ENCODE data around the gene PPP1R9B. TPM values are rescaled to one million over a fixed set of nuclear protein-coding genes. Genes with fewer than 3 reads are reported as not detected.
A peak's percentile ranks its signal among the peaks of the same experiment; 100 is the strongest.

Gene PPP1R9B
- total RNA-seq, 2 donors from 2014 or later: 24.1 to 34.6 TPM

DNA sequence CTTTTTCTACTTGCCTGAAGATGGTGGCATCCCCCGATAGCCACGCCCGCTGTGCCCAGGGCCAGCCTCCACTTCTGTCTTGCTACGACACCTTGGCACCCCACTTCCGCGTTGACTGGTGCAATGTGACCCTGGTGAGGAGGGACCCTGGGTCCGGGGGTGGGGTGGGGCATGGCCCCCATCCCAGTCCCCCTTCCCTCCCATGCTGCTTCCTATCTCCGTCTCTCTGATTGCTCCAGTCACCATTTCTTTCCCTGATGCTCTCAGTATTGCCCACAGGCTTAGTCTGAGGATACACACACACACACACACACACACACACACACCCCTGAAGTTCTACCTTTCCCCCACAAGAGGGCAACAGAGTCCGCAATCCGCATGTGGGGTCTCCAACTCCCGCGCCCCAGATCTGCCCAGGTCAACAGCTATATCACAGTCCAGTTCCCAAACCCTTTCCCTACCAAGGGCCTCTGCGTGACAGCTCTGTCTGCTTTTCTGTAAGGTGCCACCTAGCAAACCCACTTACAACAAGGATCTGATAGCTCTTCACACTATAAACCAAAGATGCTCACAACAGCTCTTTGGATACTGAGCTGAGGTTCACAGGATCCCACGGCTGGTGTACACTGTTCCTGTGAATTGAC lies 18.8 kb upstream of the PPP1R9B start:
- 17 to 51% methylated on average over 7 to 14 of the region's 14 CpGs for WGBS, 2 experiments (ENCODE audit: insufficient coverage in 1 of 2, insufficient read length in 1 of 2)
- Histone ChIP-seq H3K27me3 (ENCODE audit: control insufficient read depth, insufficient read depth, low read length, poor library complexity, severe bottlenecking) (no peaks in the 10 kb centered on the region), H3K4me3 (ENCODE audit: low read length) (no peak overlapping the region), H3K36me3 (ENCODE audit: control insufficient read depth, insufficient read depth, low read length) (no peaks in the 10 kb centered on the region), H3K9ac (ENCODE audit: extremely low read depth, low read length, poor library complexity, severe bottlenecking) (no peak overlapping the region), H3K27ac (ENCODE audit: low read depth, low read length) (no peak overlapping the region), H3K4me1 (ENCODE audit: control insufficient read depth, insufficient read depth, low read length) (no peaks in the 10 kb centered on the region), H3K9me3 (ENCODE audit: control insufficient read depth, low read length) (no peaks in the 10 kb centered on the region)
- TF ChIP-seq, protein P1, sequence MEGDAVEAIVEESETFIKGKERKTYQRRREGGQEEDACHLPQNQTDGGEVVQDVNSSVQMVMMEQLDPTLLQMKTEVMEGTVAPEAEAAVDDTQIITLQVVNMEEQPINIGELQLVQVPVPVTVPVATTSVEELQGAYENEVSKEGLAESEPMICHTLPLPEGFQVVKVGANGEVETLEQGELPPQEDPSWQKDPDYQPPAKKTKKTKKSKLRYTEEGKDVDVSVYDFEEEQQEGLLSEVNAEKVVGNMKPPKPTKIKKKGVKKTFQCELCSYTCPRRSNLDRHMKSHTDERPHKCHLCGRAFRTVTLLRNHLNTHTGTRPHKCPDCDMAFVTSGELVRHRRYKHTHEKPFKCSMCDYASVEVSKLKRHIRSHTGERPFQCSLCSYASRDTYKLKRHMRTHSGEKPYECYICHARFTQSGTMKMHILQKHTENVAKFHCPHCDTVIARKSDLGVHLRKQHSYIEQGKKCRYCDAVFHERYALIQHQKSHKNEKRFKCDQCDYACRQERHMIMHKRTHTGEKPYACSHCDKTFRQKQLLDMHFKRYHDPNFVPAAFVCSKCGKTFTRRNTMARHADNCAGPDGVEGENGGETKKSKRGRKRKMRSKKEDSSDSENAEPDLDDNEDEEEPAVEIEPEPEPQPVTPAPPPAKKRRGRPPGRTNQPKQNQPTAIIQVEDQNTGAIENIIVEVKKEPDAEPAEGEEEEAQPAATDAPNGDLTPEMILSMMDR (conservative IDR thresholded peaks at IDR 0.05): peak; percentile 76
- no peaks in the 10 kb centered on the region for H3K36me3 Mint-ChIP-seq (ENCODE audit: low read depth)
- H3K27ac Mint-ChIP-seq: no peak overlapping the region
- DNase-seq: peak; percentile 98
- no peaks in the 10 kb centered on the region for H3K9me3 Mint-ChIP-seq
- peaks cover 3% of the 10 kb centered on the region for H3K27me3 Mint-ChIP-seq (ENCODE audit: insufficient read depth)
- H3K4me3 Mint-ChIP-seq: no peak overlapping the region
- no peaks in the 10 kb centered on the region for H3K4me1 Mint-ChIP-seq

DNA sequence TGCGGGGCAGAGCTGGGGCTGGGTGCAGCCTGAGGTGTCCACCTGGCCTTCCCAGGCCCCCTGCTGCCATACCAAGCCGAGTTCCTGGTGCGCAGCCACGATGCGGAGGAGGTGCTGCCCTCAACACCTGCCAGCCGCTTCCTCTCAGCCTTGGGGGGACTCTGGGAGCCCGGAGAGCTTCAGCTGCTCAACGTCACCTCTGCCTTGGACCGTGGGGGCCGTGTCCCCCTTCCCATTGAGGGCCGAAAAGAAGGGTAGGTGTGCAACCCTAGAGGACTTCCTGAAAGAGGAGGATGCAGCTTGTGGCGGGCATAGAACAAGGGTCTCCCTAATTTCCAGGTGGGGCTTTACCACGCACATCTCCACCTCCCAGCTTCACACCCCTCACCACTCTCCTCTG lies 17.8 kb upstream of the PPP1R9B start:
- no peaks in the 10 kb centered on the region for H3K27me3 ChIP-seq (ENCODE audit: control insufficient read depth, insufficient read depth, low read length, poor library complexity, severe bottlenecking)
- Mint-ChIP-seq H3K36me3 (ENCODE audit: low read depth) (no peaks in the 10 kb centered on the region), H3K4me1 (no peaks in the 10 kb centered on the region), H3K27me3 (ENCODE audit: insufficient read depth) (peaks cover 3% of the 10 kb centered on the region), H3K4me3 (no peak overlapping the region), H3K27ac (no peak overlapping the region), H3K9me3 (no peaks in the 10 kb centered on the region)
- H3K27ac ChIP-seq (ENCODE audit: low read depth, low read length): no peak overlapping the region
- WGBS, 2 experiments (ENCODE audit: insufficient coverage in 1 of 2, insufficient read length in 1 of 2): 91% methylated on average over 9 to 13 of the region's 13 CpGs
- DNase-seq: no peak
- no peak overlapping the region for H3K9ac ChIP-seq (ENCODE audit: extremely low read depth, low read length, poor library complexity, severe bottlenecking)
- H3K4me1 ChIP-seq (ENCODE audit: control insufficient read depth, insufficient read depth, low read length): no peaks in the 10 kb centered on the region
- no peaks in the 10 kb centered on the region for H3K9me3 ChIP-seq (ENCODE audit: control insufficient read depth, low read length)
- H3K36me3 ChIP-seq (ENCODE audit: control insufficient read depth, insufficient read depth, low read length): no peaks in the 10 kb centered on the region
- no peak overlapping the region for H3K4me3 ChIP-seq (ENCODE audit: low read length)
- TF ChIP-seq, protein P1 (conservative IDR thresholded peaks at IDR 0.05): no peak

DNA sequence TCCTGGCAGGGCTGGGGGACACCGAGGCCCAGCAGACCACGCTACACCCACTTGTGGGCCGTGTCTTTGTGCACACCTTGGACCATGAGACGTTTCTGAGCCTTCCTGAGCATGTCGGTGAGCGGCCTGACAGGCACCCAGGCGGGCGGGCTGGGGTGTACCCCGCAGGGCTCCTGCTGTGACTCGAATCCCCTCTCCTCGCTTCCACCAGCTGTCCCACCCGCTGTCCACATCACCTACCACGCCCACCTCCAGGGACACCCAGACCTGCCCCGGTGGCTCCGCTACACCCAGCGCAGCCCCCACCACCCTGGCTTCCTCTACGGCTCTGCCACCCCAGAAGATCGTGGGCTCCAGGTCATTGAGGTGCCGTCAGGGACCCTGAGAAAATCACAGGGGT lies 16.9 kb upstream of the PPP1R9B start:
- TF ChIP-seq, protein P1 (conservative IDR thresholded peaks at IDR 0.05): no peak
- H3K9me3 ChIP-seq (ENCODE audit: control insufficient read depth, low read length): no peaks in the 10 kb centered on the region
- H3K4me1 ChIP-seq (ENCODE audit: control insufficient read depth, insufficient read depth, low read length): no peaks in the 10 kb centered on the region
- no peaks in the 10 kb centered on the region for H3K27me3 ChIP-seq (ENCODE audit: control insufficient read depth, insufficient read depth, low read length, poor library complexity, severe bottlenecking)
- no peak overlapping the region for H3K27ac ChIP-seq (ENCODE audit: low read depth, low read length)
- Mint-ChIP-seq H3K4me1 (no peaks in the 10 kb centered on the region), H3K27me3 (ENCODE audit: insufficient read depth) (peaks cover 6% of the 10 kb centered on the region), H3K4me3 (no peak overlapping the region), H3K9me3 (no peaks in the 10 kb centered on the region), H3K36me3 (ENCODE audit: low read depth) (no peaks in the 10 kb centered on the region), H3K27ac (no peak overlapping the region)
- WGBS, 2 experiments (ENCODE audit: insufficient coverage in 1 of 2, insufficient read length in 1 of 2): 87 to 94% methylated on average over 6 to 19 of the region's 19 CpGs
- no peak overlapping the region for H3K4me3 ChIP-seq (ENCODE audit: low read length)
- no peak for DNase-seq
- H3K9ac ChIP-seq (ENCODE audit: extremely low read depth, low read length, poor library complexity, severe bottlenecking): no peak overlapping the region
- no peaks in the 10 kb centered on the region for H3K36me3 ChIP-seq (ENCODE audit: control insufficient read depth, insufficient read depth, low read length)
